Heart left ventricle (tissue), 16 donors: ENCODE measurements around the gene MYOM1. TPM values are rescaled to one million over a fixed set of nuclear protein-coding genes. Genes with fewer than 3 reads are reported as not detected.
A peak's percentile ranks its signal among the peaks of the same experiment; 100 is the strongest.

Experiments
- ATAC-seq, 4 donors: fragments of 200-7000 bp; cut with Tn5 transposase; one replicate each; pipeline ENCODE4 v1.9.1; 2020 to 2022; ENCODE audit warnings: moderate library complexity in 4 of 4, mild to moderate bottlenecking in 3 of 4, moderate number of reproducible peaks in 1 of 4
- DNase-seq, 5 donors: peaks; one replicate each; pipeline ENCODE4 v3.0.0-alpha.2; 2020
- H3K27ac ChIP-seq, 12 donors: fragments of 200-600 bp; sonication (generic) in 4 of 12; one replicate each; pipeline versions ENCODE4 v1.5.0 to v1.8.0; 2016 to 2022; ENCODE audit warnings: mild to moderate bottlenecking in 2 of 12
- H3K27me3 ChIP-seq, 9 donors: fragments of 200-600 bp; sonication (generic) in 2 of 9; one replicate each; pipeline versions ENCODE4 v1.5.1 to v1.8.0; 2016 to 2022; ENCODE audit warnings: mild to moderate bottlenecking in 3 of 9
- H3K36me3 ChIP-seq, 9 donors: fragments of 200-600 bp; sonication (generic) in 2 of 9; one replicate each; pipeline versions ENCODE4 v1.5.0 to v1.8.0; 2018 to 2022; ENCODE audit warnings: mild to moderate bottlenecking in 2 of 9
- H3K4me1 ChIP-seq, 12 donors: fragments of 200-600 bp; sonication (generic) in 4 of 12; one replicate each; pipeline versions ENCODE4 v1.5.0 to v1.8.0; 2016 to 2022; ENCODE audit warnings: mild to moderate bottlenecking in 3 of 12
- H3K4me3 ChIP-seq, 12 donors: fragments of 200-600 bp; sonication (generic) in 4 of 12; one replicate each; pipeline versions ENCODE4 v1.5.0 to v1.8.0; 2017 to 2022; ENCODE audit warnings: mild to moderate bottlenecking in 9 of 12, moderate library complexity in 4 of 12
- H3K9me3 ChIP-seq, 12 donors: fragments of 200-600 bp; sonication (generic) in 4 of 12; one replicate each; pipeline versions ENCODE4 v1.5.0 to v1.8.0; 2016 to 2022; ENCODE audit warnings: mild to moderate bottlenecking in 1 of 12
- POLR2A ChIP-seq, 2 donors: fragments of 450-650 bp; IDR thresholded peaks; one replicate each; pipeline ENCODE4 v1.6.1; 2017; ENCODE audit warnings: antibody characterized with exemption in 2 of 2, mild to moderate bottlenecking in 2 of 2, moderate library complexity in 2 of 2
- WGBS, 4 donors: extraction: QIAGEN DNeasy Blood & Tissue Kit in 2 of 4; methylation state at CpG; one replicate each; pipeline versions ENCODE4 v1.1.5 to v1.1.7; 2013 to 2018; 5-methylcytosine and 5-hydroxymethylcytosine counted together
- intact Hi-C, 10 donors: fragments of 100-400 bp; cut with DNase I; formaldehyde crosslinking; loops; one replicate each; pipeline versions ENCODE4 v1.11.1 to v1.14.2; 2022
- polyA plus RNA-seq, 2 donors: library from polyadenylated mRNA; stranded (reverse); fragments of 200-250 nt; gene quantifications; one replicate each; pipeline ENCODE4 v1.2.3, GENCODE V29; 2013
- total RNA-seq, 9 donors: library from RNA; depleted of rRNA in 2 of 9; stranded (reverse); fragments of >200 nt in 2 of 9; fragmentation: NEBNext Ultra II Directional in 3 of 9; extraction: Animal tissue kit (Norgen Biotek cat#: 25700) in 3 of 9; gene quantifications; one replicate each; pipeline versions ENCODE4 v1.1.0 to v1.2.4, GENCODE V29; 2016 to 2023
- TF ChIP-seq, protein P1 (sequence below), 12 donors: fragments of 200-600 bp; sonication (generic) in 4 of 12; IDR thresholded peaks; one replicate each; pipeline versions ENCODE4 v1.5.0 to v1.8.0; 2018 to 2022; ENCODE audit warnings: antibody characterized with exemption in 12 of 12, mild to moderate bottlenecking in 5 of 12
- donor health status: ischemic (EF 13 %, LVEDD 7.1; RV severe dilation, severe dysfunction).
- donor health status: healthy with polysubstance abuse.
- donor health status: DM: no; HTN: yes; CAD: no.
- donor health status: DM: no; HTN: no; CAD: no.
- donor health status: ischemic (EF 25% LVEDD 6.9; RV normal size, moderate dysfunction).
- donor health status: ischemic (EF 25% LVEDD 5.7; RV mildly dilated, moderate dysfunction).
- donor health status: healthy.
- donor health status: DM: yes; HTN: yes; CAD: no.
- donor health status: ischemic (EF 35%, LVEDD 5.7; RV mildly dilated, moderate dysfunction).
- donor health status: nonischemic (EF 11% LVEDD 7.7; RV severe dilation, severe dysfunction).
- donor health status: DM: yes; HTN: yes; CAD: no.
- donor health status: PGD.
- donor health status: ischemic (EF 29% LVEDD 5.4; RV normal size, mild dysfunction).
- donor health status: nonischemic (EF 23%, LVEDD 6.1; RV moderate dilation, normal function).

The MYOM1 gene
- total and polyA plus RNA-seq, 11 donors: 112 to 1,344 (median 801) TPM

DNA sequence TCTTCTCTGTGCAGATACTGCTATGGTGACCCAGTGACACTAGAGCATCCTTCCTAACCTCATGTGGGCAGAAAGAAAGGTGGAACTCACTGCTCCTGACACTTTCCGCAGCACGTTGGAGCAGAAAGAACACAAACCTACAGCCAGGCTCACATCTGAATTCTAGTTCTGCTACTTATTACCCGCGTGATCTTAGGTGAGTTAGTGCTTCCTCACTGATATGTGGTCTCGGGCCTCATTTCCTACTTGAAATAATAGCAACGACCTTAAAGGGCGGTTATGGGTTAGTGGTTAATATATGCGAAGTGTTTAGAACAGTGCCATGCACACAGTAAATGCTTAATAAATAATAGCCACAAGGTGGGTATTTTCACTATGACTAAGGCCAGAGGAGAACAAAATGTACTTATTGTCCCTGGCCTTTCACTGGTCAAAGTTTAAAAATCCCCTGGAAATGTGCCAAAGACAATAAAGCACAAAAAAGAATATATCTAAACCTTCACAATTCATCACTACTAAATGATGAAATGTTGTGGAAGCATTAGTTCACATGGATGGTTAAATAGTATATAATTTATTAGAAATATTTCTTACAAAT is 66.6 kb downstream of the MYOM1 start:
- TF ChIP-seq POLR2A (IDR thresholded peaks at IDR 0.05): no peak
- TF ChIP-seq, protein P1, sequence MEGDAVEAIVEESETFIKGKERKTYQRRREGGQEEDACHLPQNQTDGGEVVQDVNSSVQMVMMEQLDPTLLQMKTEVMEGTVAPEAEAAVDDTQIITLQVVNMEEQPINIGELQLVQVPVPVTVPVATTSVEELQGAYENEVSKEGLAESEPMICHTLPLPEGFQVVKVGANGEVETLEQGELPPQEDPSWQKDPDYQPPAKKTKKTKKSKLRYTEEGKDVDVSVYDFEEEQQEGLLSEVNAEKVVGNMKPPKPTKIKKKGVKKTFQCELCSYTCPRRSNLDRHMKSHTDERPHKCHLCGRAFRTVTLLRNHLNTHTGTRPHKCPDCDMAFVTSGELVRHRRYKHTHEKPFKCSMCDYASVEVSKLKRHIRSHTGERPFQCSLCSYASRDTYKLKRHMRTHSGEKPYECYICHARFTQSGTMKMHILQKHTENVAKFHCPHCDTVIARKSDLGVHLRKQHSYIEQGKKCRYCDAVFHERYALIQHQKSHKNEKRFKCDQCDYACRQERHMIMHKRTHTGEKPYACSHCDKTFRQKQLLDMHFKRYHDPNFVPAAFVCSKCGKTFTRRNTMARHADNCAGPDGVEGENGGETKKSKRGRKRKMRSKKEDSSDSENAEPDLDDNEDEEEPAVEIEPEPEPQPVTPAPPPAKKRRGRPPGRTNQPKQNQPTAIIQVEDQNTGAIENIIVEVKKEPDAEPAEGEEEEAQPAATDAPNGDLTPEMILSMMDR (IDR thresholded peaks at IDR 0.05): no peak
- Histone ChIP-seq H3K4me3 (no peak overlapping the region), H3K27ac (peak overlapping the region in 3 of 12 donors; percentile 3 to 33 (median 7)), H3K4me1 (peaks cover 5 to 47% (median 27%) of the 10 kb centered on the region in 12 donors), H3K36me3 (peaks cover 0 to 82% (median 12%) of the 10 kb centered on the region in 9 donors), H3K27me3 (no peaks in the 10 kb centered on the region), H3K9me3 (no peaks in the 10 kb centered on the region)
- 81 to 87% (median 83%) methylated on average over 8 of the region's 8 CpGs for WGBS, 4 donors
- no peak for DNase-seq
- ATAC-seq: no peak
- intact Hi-C loops: loop anchor here in 8 of 10 donors (1.0 to 10.0 kb wide), 8 partner anchors 62 to 442 kb away; partner anchors contain the start of genes MYL12A (in 6 of the 8) and MYOM1 (in 1 of the 8)

DNA sequence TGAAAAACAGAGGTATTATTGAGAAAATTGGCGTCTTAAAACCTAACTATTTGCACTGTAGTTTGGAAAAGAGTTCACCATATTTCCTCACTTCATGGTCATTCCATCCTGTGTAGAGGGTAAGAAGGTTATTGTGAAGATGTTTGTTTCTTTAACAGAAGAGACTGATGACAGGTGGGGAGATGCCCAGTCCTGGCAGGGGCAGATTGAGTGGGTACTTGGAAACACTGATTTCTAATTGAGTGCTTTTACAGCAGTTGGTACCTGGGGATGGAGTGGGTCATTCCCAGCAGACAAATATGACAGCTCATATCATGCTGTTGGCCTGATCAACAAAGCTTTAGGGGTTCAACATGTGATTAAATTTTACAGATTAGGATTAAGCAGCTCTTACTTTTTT is 67.5 kb downstream of the MYOM1 start:
- peak in 3 of 4 donors; percentile 15 to 27 (median 27) for ATAC-seq

DNA sequence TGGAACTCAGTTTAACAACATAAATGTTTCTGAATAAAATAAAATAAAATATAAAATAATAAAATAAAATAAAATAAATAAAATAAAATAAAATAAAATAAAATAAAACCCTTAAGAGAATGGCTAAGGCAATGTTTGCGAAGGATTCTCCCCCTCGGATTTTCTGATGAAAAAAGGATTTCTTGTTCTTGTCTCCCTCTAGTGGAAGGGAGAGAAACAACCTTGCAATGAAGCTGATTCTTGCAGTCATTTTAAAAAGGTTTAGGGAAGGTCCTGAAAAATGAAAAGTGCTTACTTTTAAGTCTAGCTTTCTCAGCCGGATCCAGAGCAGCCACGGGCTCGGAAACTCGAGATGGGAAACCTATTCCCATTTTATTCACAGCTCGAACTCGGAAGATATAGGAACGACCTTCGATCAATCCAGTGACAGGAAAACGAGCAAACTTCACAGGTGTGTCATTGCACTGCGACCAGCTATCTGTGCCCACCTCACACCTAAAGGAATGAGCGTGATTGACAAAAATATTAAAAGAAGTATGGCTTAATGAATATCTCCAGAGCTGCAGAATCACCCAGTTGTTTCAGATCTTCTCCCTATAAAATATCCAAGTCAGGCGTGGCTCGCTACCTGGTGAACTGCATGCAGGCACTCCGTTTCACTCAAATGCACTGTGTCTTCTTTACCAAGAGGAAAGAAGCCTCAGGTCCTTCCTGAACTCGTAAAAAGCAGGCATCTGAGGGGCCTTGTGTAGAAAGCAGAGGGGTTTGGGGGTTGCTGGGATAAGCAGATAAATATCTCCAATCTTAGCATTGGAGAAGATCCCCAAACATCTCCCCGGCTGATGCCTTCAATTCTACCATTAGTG is 68.1 kb downstream of the MYOM1 start:
- 63 to 67% (median 65%) methylated on average over 18 of the region's 18 CpGs for WGBS, 4 donors
- ATAC-seq (no peak), DNase-seq (no peak)
- Histone ChIP-seq H3K36me3 (peaks cover 0 to 80% (median 15%) of the 10 kb centered on the region in 9 donors), H3K9me3 (no peaks in the 10 kb centered on the region), H3K27ac (peak overlapping the region in 1 of 12 donors; percentile 0), H3K4me1 (peaks cover 3 to 39% (median 20%) of the 10 kb centered on the region in 12 donors), H3K4me3 (no peak overlapping the region), H3K27me3 (no peaks in the 10 kb centered on the region)
- TF ChIP-seq POLR2A (IDR thresholded peaks at IDR 0.05): no peak
- TF ChIP-seq, protein P1 (IDR thresholded peaks at IDR 0.05): peak; percentile 64 to 86 (median 72)
- intact Hi-C loops: loop anchor here in 7 of 10 donors (2.0 to 10.0 kb wide), 7 partner anchors 63 to 443 kb away; partner anchors contain the start of genes MYL12A (in 6 of the 7) and MYOM1 (in 1 of the 7)

More for the DNA sequence above, 67.5 kb downstream of the MYOM1 start:
- Histone ChIP-seq H3K9me3 (no peaks in the 10 kb centered on the region), H3K27ac (peak overlapping the region in 3 of 12 donors; percentile 0 to 12 (median 7)), H3K27me3 (no peaks in the 10 kb centered on the region), H3K4me1 (peaks cover 5 to 44% (median 24%) of the 10 kb centered on the region in 12 donors), H3K4me3 (no peak overlapping the region), H3K36me3 (peaks cover 0 to 82% (median 15%) of the 10 kb centered on the region in 9 donors)
- no peak for DNase-seq
- WGBS, 4 donors: 31 to 81% (median 62%) methylated on average over 1 of the region's 1 CpG
- intact Hi-C loops: loop anchor here in 7 of 10 donors (2.0 to 10.0 kb wide), 7 partner anchors 63 to 443 kb away; partner anchors contain the start of genes MYL12A (in 6 of the 7) and MYOM1 (in 1 of the 7)
- TF ChIP-seq POLR2A (IDR thresholded peaks at IDR 0.05): no peak
- TF ChIP-seq, protein P1 (IDR thresholded peaks at IDR 0.05): no peak
